ENCODE measurements around the gene BCAS3.

The BCAS3 gene

DNA sequence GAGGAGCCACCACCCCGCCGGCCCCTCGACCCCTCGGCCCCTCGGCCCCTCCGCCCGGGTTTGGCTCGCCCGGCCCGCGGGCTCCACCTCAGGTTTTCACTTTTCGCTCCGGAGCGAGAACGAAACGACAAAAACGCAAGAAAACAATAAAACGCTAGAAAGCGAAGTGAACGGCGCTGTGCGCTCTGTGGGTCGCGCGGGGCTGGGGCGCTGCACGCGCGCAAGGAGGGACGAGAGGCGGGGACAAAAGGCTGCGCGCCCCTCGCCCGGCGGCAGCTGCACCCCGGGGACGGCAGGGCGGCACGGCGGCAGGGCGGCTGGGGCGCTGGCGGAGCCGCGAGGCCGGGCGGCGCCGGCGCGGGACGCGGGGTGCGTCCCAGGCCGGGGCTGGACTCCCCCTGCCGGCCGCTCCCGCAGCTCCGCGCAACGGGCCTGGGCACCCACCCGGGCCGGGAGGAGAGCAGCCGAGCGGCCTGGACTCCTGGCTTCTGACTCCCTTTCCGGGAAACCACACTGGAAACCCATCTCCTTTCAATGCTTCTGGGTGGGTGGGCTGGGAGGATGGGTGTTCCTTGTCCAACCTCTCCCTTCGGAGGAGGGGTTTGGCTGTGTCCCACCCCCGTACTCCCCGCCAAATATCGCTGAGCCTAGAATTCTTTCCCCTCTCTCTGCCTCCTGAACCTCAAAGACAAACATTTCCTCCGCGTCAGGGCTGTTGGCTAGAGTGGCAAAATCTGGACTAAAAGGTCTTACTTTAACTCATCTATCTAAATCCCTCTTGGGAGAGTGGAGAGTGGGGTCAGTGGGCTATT, 731.9 kb downstream of the BCAS3 start:
- DNase-seq (ENCODE audit: low read depth in 2 of 2): no peak

DNA sequence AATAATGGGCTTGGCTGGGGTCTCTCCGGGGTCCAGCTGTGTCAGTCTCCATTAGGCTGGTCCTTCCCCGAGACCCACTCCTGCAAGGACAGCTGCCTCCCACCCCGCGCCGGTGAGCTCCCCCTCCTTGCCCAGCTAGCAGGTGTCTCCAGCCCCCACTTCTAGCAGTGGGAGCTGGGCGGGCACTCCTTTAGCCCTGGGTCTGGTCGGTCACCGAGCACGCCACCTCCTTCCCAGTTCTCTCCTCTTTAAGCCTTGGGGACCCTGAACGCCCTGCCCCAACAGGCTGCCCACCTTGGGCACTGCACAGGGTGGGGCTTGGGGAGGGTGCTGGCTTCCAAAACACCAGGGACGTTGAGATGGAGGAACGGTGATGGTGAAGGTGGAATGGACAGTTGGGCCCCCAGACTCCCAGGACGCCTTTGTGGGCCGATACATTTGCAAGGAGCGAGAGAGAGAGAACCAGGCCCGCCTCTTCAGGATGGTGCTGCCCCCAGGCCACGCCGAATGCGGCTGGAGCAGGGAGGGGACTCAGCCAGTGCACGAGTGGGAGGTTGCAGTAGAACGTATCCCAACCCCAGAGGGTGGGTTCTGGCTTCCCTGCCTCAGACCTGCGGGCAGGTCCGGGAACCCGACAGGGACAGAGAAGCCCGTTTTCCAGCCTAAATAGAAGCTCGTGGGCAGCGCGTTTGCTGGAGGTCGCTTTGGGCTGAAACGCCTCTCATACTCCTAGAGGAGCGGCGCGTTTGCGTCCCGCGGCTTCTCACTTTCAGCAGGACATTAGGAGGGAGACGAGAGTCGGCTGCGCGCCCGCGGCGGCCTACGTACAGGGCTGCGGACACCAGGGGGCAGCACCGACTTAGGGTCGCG, 732.7 kb downstream of the BCAS3 start:
- peak; percentile 49 to 55 for DNase-seq (ENCODE audit: low read depth in 2 of 2)

DNA sequence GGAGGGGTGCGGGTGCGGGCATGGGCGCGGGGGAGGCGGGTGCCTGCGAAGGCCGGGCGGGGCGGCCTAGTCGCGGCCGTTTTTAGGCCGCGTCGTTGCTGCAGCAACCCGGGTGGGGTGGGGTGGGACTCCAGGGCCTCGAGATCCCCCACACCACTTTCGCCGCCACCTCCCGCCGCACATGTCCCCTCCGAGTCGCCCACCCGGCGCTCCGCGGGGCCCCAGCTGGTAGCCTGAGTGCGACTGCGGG, 733.3 kb downstream of the BCAS3 start:
- no peak for DNase-seq (ENCODE audit: low read depth in 2 of 2)

DNA sequence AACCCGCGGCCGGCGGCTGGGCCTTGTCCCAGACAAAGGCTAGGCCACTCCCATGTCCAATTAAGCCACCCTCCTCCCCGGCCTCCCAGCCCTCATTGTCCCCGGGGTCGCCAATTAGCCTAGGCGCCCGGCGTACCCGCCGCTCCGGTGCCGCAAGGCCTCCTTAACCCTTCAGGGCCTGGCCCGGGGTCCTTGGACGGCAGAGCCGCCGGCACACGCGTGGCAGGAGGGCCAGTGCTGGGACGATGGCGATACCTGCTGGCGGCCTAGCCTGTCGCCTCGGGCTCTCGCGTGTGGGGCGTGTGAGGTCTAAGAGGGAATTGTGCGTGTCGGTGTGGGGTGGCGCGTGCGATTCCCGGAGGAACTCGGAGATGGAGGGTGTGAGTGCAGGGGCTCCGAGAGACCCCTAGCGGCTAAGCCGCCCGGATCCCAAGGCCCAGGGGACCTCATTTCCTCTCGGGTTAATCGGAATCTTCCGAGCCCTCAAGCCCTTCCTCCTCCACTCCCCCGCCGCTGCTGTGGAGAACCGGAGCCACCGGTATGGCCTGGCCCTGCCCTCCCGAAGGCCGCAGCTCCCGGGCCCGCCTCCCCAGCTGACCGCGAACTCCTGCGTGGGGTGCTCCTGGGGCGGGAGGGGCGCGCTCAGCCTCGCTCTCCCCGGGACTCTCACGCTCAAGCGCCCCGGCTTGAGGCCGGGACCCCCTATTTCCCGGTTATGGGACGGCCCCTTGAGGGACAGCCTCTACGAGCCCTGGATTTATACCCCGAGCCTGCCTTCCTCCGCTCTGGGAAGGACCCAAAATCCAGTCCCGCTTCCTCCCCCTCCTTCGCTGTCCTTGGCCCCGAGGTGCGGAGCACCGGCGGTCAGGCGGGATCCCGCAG, 733.9 kb downstream of the BCAS3 start:
- DNase-seq (ENCODE audit: low read depth in 2 of 2): no peak

DNA sequence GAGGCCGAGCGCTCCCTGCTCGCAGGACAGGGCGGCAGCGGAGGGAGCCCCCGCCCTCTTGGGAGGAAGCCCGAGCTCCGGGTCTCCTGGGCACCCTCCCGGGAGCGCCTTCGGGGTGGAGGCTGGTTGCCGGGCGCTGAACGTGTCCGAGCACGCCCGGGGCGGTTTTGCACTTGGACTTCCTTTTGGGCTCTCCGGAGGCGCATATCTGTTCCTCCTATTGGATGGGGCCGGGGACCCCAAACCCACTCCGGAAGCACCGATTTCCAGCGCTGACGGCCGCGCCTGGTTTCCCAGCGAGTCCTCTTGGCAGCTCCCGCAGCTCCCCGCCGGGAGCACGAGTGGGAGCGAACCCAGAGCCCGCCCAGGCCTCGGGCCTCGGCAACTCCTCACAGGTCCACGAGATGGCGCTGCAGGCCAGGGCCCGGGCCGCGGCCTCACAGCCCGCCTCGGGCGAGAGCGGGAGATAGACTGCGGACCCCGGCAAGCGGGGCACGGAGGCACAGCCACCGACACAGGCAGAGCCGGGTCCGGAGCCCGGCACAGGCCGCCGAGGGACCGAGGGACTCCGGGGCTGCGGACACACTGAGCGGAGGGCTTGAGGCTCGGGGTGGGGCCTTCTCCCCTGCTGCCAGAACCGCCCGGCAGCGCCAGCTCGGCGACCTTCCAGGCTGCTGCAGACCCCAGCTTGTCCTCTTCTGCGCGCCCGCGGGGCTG, 734.6 kb downstream of the BCAS3 start:
- DNase-seq (ENCODE audit: low read depth in 2 of 2): peak; percentile 62

DNA sequence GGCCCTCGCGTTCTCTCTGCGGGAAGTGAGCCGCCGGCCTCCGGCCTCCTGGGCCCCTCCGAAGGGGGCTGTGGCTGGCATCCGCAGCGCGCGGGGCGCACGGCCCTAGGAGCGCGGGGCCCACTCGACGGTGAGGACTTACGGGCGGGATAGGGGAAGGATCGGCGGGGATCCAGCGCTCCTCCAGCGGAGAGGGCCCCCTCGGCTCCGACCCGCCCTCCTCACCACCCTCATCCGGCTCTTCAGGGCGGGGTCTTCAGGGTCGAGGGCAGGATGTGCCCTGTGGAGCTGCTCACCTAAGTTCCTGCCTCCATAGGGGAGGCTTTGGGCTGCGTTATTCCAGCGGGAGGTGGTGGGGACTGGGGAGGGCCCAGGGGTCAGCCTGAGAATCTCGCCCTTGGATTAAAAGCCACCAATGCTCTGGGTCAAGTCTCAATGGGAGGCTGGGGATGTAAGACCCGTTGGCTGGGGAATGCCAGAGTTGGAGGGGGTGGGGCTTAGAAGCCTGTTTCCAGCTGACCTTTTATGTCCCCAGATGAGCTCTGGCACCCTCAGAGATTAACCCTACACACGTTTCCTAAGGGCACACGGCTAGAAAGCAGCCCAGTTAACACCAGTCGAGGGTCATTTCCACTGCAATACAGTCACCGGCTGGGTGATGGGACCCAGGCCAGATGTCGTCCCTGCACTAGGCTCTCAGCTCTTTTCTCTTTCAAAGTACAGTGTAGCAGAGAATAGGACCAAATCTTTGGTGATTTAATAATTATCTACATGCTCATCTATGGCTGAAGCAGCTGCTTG, 735.4 kb downstream of the BCAS3 start:
- DNase-seq (ENCODE audit: low read depth in 2 of 2): no peak

DNA sequence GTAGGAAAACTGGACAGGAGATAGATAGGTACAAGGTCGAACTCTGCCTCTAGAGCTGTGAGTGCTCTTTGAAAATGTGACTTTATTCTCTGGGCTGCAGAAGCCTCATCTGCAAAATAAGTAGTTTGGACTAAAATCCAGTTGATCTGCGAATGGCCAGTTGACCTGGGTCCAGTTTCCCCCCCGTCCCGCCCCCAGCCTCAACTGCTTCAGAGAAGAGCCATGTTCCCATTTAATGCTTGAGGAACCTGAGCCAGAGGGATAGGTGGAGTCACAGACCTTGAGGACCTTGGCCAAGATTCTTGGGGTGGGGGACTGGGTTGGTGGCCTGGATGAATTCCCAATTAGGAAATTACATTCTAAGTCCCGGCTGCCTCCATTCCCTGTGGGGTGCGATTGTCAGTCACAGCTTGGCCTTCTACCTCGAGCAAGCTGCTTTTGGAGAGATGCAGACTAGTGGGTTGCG, 736.0 kb downstream of the BCAS3 start:
- no peak for DNase-seq (ENCODE audit: low read depth in 2 of 2)

DNA sequence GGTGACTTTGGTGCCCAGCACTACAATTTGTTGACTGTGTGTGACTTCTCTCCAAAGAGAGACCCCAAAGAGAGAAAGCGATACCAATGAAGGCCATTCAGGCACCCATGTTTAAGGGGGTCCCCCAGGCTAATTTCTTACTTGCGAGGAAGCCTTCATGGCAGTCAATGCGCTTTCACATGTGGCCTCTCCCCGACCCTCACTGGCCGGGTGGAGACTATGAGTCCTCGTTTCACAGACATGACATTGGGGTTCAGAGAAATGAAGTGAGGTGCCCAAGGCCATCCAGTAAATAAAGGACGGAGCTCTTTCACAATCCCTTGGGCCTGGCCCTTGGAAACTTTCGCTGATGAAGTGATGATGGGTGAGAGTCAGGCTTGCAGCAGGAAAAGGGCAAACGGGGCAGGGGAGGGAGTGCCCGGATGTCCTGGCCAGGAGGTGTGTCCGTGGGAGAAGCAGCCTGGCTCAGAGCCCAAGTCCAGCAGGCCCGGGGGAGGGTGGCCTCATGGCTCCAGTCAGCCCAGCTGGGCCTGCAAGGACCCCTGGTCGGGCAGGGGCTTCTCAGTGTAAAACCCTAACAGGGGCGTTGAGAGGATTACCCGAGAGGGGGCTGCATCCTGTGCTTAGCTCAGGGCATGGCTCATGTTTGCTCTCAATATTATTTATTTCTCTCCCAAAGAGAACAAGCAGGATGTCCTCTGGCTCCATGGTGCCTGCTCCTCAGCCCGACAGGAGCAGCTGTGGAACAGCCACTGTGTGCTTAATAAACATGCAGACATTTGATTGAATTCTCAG, 736.7 kb downstream of the BCAS3 start:
- no peak for DNase-seq (ENCODE audit: low read depth in 2 of 2)

DNA sequence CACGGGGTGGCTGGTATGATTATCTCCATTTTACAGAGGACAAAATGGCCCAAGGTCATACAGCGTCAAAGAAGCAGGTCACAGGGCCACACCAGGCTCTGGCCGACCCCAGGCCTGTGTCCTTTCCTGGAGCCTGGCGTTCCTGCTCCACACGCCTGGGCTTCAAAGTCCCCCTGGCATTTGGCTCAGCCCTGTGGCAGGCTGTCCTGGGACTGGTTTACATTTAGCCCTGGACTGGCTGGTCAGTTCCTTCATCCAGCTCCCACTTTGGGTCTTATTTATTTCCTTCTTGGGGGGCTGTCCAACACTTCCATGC, 737.2 kb downstream of the BCAS3 start:
- no peak for DNase-seq (ENCODE audit: low read depth in 2 of 2)

DNA sequence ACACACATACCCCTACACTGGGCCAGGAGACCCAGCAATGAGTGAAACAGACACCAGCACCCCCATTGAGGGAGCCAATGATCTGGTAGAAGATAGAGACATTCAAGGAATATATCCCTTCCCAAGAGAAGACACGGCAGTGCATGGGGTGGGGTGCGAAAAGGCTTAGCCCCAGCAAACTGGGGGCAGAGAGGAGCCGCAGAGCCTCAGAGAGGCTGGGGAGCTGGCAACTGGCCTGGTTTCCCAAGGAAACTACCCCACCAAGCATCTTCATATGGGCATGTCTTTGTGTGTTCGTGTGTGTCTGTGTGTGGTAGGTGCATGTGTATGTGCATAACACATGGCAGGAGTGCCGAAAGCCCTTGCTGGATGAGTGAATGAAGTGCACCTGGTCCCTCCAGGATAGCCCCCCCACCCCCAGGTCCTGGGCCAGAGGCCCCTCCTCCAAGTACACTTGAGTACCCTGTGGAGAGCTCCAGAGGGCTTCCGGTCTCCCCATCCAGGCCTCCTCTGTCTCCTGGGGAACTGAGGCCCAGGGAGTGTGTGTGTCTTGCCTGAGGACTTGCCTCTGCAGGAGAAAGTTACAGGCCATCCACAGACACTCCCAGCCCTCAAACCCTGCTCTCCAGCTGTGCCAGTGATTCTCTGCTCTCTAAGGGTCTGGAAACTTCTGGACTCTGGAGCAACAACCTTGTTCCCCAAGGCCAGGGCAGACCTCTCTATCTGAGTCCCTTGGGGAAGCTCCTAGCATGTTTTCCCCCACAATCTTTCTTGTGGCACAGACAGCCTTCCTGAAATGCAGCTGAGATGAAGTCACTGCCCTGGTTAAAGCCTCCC, 737.9 kb downstream of the BCAS3 start:
- DNase-seq (ENCODE audit: low read depth in 2 of 2): no peak

DNA sequence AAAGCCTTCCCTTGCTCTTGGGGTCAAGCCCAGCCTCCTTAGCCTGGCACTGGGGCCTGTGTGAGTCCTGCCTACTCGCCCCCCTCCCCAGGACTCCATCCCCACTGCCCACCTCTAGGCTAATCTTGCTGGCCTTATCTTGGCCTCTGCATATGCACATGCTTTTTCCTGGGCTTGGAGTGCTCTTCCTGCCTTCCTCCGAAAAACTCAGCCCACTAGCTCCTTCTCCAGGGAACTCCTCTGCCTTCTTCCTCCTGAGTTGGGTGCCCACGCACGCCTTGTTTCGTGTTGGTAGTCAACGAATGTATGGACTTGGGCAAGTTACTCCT, 738.5 kb downstream of the BCAS3 start:
- no peak for DNase-seq (ENCODE audit: low read depth in 2 of 2)

DNA sequence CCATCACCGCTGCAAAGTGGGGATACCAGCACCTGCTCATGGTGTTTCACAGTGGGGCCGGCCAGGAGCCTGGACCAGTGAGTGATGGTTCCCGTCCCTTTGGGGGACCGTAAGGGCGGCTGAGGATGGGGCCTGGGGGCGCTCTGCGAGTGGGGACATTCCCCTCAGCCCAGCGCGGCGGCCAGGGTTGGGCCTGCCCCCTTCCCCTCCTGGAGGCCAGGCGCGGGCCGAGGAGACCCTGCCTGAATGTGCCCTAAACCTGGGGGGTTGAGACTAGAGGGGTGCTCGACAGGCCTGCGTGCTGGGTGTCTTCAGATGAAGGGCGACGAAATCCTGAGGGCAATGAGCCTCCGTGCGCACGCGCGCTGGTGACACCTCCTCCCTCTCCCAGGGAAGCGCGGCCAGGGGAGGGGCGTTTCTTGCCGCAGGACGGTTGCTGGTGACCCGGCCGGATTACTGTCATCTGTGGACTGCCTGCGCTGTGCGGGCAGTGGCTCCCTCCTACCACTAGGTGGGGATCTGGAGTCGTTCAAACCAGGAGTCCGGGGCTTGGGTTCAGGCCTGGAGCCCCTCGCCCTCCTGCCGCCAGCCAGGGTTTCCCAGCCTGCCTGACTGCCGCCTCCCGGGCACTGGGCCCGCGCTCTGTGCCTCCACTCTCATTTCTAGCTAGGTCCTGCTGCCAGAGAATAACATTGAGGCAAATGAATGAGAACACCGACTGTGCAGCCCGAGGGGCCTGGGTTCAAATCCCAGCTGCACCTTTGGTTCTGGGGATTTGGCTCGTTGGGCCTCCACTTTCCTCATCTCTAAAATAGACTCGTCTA, 739.1 kb downstream of the BCAS3 start:
- DNase-seq (ENCODE audit: low read depth in 2 of 2): no peak

DNA sequence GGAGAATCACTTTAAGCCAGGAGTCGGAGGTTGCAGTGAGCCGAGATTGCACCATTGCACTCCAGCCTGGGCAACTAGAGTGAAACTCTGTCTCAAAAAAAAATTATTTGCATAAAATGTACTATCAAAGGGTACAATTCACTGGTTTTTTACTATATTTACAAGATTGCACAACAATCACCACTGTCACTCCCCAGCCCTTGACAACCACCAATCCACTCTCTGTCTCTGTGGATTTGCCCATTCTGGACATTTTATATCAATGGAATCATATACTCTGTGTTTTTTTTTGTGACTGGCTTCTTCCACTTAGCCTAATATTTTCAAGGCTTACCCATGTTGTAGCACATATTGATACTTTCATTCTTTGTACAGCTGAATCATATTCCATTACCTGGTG, 740.8 kb downstream of the BCAS3 start:
- no peak for DNase-seq (ENCODE audit: low read depth in 2 of 2)

DNA sequence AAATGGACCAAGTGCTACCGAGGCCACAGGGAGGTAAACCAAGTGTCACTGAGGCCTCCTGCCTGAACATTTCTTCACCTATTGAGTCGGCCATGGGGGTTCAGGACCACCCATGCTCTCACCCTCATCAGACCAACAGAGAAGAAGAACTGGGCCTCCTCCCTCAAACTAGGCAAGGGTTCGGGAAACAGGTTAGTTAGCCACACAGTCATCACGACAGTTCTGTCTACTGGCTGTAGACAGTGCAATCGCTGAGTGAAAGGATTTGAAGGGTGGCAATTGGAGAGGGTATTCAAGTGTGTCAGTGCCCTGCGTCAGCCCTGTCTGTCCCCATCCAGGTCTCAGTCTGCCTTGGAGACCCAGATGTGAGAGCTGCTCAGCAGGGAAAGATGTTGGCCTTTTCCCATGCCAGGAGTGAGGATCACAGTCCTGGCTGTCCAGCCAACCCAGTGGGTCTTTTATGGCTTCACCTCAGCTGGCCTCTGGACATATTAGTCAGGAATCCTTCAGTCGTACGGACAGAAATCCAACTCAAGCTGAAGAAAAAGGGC, 741.9 kb downstream of the BCAS3 start:
- no peak for DNase-seq (ENCODE audit: low read depth in 2 of 2)

DNA sequence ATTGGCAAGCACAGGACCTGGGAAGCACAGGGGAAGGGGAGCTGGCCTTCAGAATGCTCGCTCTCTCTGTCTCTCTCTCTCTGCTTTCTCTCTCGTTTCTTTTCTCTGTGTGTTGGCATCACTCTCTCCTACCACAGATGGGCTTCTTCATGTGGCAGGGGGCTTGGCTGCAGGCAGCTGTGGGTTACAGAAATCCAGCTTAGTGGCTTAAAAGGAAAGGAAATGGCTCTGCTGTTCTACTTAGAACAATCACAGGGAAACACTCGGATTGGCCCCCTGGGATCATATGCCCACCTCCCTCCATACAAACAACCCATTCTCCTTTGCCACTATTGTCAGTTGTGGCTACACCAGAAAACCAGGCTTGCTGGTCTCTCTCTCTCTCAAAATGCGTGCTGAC, 742.4 kb downstream of the BCAS3 start:
- DNase-seq (ENCODE audit: low read depth in 2 of 2): no peak

DNA sequence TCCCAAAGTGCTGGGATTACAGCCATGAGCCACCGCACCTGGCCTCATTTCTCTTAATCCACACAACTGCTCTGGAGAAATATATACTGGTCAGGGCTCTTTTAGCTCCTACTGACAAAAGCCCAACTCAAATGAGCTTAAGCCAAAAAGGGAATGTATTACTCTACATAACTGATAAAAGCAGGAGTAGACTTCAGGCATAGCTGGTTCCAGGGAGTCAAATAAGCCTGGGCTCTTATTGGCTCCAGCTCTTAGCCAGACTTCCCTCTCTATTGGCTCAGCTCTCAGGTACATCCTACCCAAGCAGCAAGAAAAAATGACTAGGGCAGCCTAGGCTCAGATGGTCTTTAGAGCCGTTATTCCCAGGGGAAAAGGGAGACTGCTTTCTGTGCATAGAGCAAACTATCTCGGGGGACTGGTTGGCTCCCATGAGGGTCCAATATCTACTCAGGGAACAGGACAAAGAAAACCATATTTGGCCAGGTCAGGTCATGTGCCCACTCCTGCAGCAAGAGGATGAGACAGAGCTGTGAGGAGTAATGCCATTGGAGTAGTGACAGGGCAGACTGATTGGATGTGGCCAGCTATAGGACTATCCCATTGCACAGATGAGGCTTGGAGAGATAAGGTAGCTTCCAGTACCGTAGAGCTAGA, 743.2 kb downstream of the BCAS3 start:
- DNase-seq (ENCODE audit: low read depth in 2 of 2): no peak

DNA sequence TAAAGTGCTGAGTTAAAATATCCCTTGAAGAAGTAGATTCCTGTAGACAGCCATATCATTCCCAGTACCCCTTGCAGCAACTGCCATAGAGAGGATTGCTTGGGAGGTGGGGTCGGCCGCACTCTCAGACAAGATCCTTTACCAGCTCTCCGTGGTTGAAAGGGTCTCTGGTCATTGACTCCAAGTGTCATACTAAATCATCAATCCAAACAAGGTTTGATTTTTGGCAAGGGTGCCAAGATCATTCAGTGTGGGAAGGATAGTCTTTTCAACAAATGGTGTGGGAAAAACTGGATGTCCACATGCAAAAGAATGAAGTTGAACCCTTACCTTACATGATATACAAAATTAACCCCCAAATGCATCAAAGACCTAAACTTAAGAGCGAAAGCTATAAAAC, 743.8 kb downstream of the BCAS3 start:
- DNase-seq (ENCODE audit: low read depth in 2 of 2): no peak
